GM12872 (cell line): ENCODE data around the gene CYTH1.

Source experiments
- TF ChIP-seq, protein P1 (sequence below): IDR thresholded peaks from 3 replicates; pipeline ENCODE4 v1.5.1; 2011; ENCODE audit warnings: low read depth, mild to moderate bottlenecking, low read length, moderate library complexity; ENCODE audit not compliant: insufficient read depth

Gene CYTH1

GRCh38 chr17:78818152-78818846 lies 36.2 kb upstream of the CYTH1 start:
- TF ChIP-seq, protein P1, sequence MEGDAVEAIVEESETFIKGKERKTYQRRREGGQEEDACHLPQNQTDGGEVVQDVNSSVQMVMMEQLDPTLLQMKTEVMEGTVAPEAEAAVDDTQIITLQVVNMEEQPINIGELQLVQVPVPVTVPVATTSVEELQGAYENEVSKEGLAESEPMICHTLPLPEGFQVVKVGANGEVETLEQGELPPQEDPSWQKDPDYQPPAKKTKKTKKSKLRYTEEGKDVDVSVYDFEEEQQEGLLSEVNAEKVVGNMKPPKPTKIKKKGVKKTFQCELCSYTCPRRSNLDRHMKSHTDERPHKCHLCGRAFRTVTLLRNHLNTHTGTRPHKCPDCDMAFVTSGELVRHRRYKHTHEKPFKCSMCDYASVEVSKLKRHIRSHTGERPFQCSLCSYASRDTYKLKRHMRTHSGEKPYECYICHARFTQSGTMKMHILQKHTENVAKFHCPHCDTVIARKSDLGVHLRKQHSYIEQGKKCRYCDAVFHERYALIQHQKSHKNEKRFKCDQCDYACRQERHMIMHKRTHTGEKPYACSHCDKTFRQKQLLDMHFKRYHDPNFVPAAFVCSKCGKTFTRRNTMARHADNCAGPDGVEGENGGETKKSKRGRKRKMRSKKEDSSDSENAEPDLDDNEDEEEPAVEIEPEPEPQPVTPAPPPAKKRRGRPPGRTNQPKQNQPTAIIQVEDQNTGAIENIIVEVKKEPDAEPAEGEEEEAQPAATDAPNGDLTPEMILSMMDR = no peak

- TF ChIP-seq, protein P1 = no peak
Observed at GRCh38 chr17:78817123-78817522, 35.0 kb upstream of the CYTH1 start.

DNA sequence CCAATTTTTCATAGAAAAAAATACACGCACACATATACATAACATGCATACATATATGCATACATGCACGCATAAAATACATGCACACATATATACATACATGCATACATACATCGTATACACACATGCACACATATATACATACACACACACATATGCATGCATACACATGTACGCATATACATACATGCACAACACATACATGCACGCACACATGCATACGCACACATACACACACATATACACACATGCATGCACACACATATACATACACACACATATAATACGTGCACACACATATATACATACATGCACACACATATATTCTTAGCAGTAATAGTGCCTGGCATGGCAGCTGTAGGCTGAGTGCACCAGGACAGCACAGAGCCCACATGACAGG lies 33.6 kb upstream of the CYTH1 start:
- TF ChIP-seq, protein P1 = no peak

DNA sequence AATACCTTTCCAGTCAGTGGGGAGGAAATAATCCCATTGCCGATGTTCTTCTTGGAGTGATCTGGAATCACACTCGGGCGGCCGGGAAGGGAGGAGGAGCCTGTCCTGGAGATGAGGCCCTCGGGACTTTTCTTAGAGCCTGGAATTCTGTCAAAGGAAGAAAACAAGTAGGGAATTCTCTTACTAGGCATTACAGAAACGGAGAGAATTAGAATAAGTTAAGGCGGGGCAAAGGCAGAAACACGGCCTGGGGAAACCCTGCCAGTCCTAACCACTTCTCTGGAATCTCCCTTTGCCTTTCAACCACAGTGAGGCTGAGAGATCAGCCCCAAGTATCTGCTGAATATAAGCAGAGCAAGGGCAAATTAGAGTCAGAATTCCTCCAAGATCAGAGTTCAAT lies 30.8 kb upstream of the CYTH1 start:
- TF ChIP-seq, protein P1 = no peak

- TF ChIP-seq, protein P1 = no peak
Observed at GRCh38 chr17:78808163-78808562, 26.1 kb upstream of the CYTH1 start.

DNA sequence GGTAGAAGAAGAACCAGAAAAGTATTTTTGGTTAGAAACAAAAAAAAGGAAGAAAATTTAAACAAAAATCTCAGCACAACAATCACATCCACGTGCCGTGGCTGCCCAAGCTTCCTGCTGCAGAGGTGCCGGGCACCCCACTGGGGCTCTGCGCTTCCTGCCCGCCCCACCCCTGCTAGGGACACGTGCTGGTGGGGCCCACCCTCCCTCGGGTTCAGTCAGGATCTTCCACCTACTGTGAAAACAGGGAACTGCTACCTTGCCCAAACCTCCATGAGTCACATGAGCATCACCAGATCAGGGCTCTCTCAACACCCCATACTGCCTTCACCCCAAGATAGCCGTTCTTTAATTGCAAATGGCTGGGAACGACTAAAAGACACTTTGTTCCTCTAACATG lies 24.4 kb upstream of the CYTH1 start:
- TF ChIP-seq, protein P1 = no peak

DNA sequence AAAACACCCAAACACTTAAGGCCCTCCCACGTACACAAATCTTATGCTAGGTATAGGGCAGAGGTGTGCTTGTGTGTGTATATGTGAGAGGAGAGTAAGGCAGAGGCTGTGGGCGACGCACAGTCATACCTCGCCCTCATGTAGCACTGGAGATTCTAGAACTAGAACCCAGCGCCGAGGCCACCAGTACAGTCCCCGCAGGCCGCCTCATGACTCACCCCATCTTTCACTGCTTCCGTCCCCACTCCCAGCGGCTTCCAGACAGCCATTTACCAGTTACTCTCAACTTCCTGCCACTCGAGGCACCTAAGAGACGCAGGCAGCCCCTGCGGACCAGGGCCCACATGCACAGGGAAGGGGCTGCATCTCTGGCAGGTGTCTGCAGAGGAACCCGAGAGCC lies 23.2 kb upstream of the CYTH1 start:
- TF ChIP-seq, protein P1 = no peak
